Chondrocyte (in vitro differentiated cells): Measurements from ENCODE around the gene PHF19. TPM values are rescaled to one million over a fixed set of nuclear protein-coding genes. Genes with fewer than 3 reads are reported as not detected.

Experiments used
- DNase-seq: peaks from one replicate; pipeline ENCODE4 v3.0.0; 2021; ENCODE audit warnings: mixed read lengths, low spot score
- H3K27ac Mint-ChIP-seq: one replicate; pipeline ENCODE4 v1.8.0; 2021; ENCODE audit warnings: mild to moderate bottlenecking, moderate library complexity, mixed read lengths; ENCODE audit not compliant: unreplicated experiment
- H3K27me3 Mint-ChIP-seq: 2 replicates; pipeline ENCODE4 v1.8.0; 2021; ENCODE audit warnings: low read depth, mixed read lengths
- H3K36me3 Mint-ChIP-seq: 2 replicates; pipeline ENCODE4 v1.8.0; 2021; ENCODE audit warnings: low read depth, mixed read lengths
- H3K4me1 Mint-ChIP-seq: 2 replicates; pipeline ENCODE4 v1.8.0; 2021; ENCODE audit warnings: low read depth, mild to moderate bottlenecking, mixed read lengths
- H3K4me3 Mint-ChIP-seq: one replicate; pipeline ENCODE4 v1.8.0; 2021; ENCODE audit warnings: mild to moderate bottlenecking, moderate library complexity, mixed read lengths; ENCODE audit not compliant: unreplicated experiment
- H3K9me3 Mint-ChIP-seq: 2 replicates; pipeline ENCODE4 v1.8.0; 2021; ENCODE audit warnings: low read depth, mixed read lengths
- CTCF ChIP-seq: fragments of 200-600 bp; sonication (generic); IDR thresholded peaks from 2 replicates; pipeline ENCODE4 v1.5.0; 2021; ENCODE audit warnings: antibody characterized with exemption, mild to moderate bottlenecking, moderate library complexity
- long read RNA-seq: library from polyadenylated mRNA; stranded (forward); transcript quantifications from one replicate; pipeline ENCODE4 v2.0.0, GENCODE V29; 2021
- total RNA-seq: library from RNA; stranded (reverse); gene quantifications from 3 replicates; pipeline ENCODE4 v1.2.1, GENCODE V29; 2021

PHF19 gene
- 73.5 to 115 TPM (median 77.8 TPM) in 3 replicates for total RNA-seq
- long read RNA-seq, full-length matches to known transcripts: 20 of 36 reads
- long read RNA-seq, partial matches to known transcripts: 6 of 36 reads
- long read RNA-seq, other reads (novel, unspliced or antisense): 10 of 36 reads

GRCh38 chr9:120876842-120877240 lies at the start of gene PHF19:
Gene PHF19, minus strand, starts transcription at chr9:120877188. Its CDS starts 2,447 bp downstream, at chr9:120874741.
- DNase-seq: no peak
- Mint-ChIP-seq H3K4me3 (peak within 1 kb of the TSS; percentile 83), H3K9me3 (no peaks in the 10 kb centered on the region), H3K27ac (peak within 1 kb of the TSS; percentile 92), H3K27me3 (no peaks in the 10 kb centered on the region), H3K4me1 (peaks cover 44% of the 10 kb centered on the region), H3K36me3 (peaks cover 17% of the 10 kb centered on the region)
- no peak for TF ChIP-seq CTCF

- Mint-ChIP-seq H3K27ac (peak within 1 kb of the TSS; percentile 95), H3K4me1 (peaks cover 88% of the 10 kb centered on the region), H3K9me3 (no peaks in the 10 kb centered on the region), H3K27me3 (no peaks in the 10 kb centered on the region), H3K36me3 (no peaks in the 10 kb centered on the region), H3K4me3 (peak within 1 kb of the TSS; percentile 62)
- no peak for DNase-seq
- no peak for TF ChIP-seq CTCF
Observed at GRCh38 chr9:120926397-120926928, 49.5 kb upstream of the PHF19 start, which contains the start of gene TRAF1. Gene TRAF1, minus strand, starts transcription at chr9:120926796. Its CDS starts 721 bp downstream, at chr9:120926075.

GRCh38 chr9:120925535-120926396 lies 48.8 kb upstream of the PHF19 start:
- peak overlapping the region; percentile 95 for H3K27ac Mint-ChIP-seq
- no peaks in the 10 kb centered on the region for H3K9me3 Mint-ChIP-seq
- peak overlapping the region; percentile 62 for H3K4me3 Mint-ChIP-seq
- H3K4me1 Mint-ChIP-seq: peaks cover 88% of the 10 kb centered on the region
- DNase-seq: no peak
- no peaks in the 10 kb centered on the region for H3K27me3 Mint-ChIP-seq
- H3K36me3 Mint-ChIP-seq: no peaks in the 10 kb centered on the region
- no peak for TF ChIP-seq CTCF

GRCh38 chr9:120924698-120925534 lies 47.9 kb upstream of the PHF19 start:
- Mint-ChIP-seq H3K9me3 (no peaks in the 10 kb centered on the region), H3K27ac (peak overlapping the region; percentile 66), H3K4me1 (peaks cover 90% of the 10 kb centered on the region), H3K4me3 (no peak overlapping the region), H3K36me3 (no peaks in the 10 kb centered on the region), H3K27me3 (no peaks in the 10 kb centered on the region)
- TF ChIP-seq CTCF: no peak
- DNase-seq: peak; percentile 27
